MM.1S (cell line): Measurements from ENCODE around the gene EEPD1.

ENCODE experiments used
- CTCF ChIP-seq: fragments of 300-600 bp; sonication (generic); IDR thresholded peaks from 2 replicates; pipeline ENCODE4 v1.5.1; 2016; ENCODE audit warnings: antibody characterized with exemption, low read length, mixed read lengths
- EZH2 ChIP-seq: fragments of 300-600 bp; sonication (generic); optimal IDR thresholded peaks from 2 replicates; pipeline ENCODE3; 2017; ENCODE audit warnings: low read depth, mild to moderate bottlenecking, antibody characterized with exemption, low read length, mixed read lengths
- EZH2phosphoT487 ChIP-seq: fragments of 300-600 bp; sonication (generic); IDR thresholded peaks from 2 replicates; pipeline ENCODE4 v1.6.1; 2018; ENCODE audit warnings: antibody characterized with exemption, low read length

DNA sequence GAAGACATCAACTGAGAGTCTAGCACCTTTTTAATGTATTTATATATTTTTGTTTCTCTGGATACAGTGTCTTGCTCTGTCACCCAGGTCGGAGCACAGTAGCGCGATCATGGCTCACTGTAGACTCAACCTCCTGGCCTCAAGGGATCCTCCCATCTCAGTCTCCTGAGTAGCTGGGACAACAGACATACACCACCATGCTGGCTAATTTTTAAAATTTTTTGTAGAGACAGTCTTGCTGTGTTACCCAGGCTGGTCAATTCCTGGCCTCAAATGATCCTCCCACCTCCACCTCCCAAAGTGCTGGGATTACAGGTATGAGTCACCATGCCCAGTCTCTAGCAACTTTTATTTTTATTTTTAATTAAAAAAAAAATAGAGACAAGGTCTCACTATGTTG is 185.2 kb downstream of the EEPD1 start:
- TF ChIP-seq EZH2 (no peak), CTCF (no peak), EZH2phosphoT487 (no peak)
